ENCODE measurements around the gene ALPI. TPM values are rescaled to one million over a fixed set of nuclear protein-coding genes. Genes with fewer than 3 reads are reported as not detected.

Gene ALPI
- total RNA-seq, 1 experiment from 2014 or later = not detected

DNA sequence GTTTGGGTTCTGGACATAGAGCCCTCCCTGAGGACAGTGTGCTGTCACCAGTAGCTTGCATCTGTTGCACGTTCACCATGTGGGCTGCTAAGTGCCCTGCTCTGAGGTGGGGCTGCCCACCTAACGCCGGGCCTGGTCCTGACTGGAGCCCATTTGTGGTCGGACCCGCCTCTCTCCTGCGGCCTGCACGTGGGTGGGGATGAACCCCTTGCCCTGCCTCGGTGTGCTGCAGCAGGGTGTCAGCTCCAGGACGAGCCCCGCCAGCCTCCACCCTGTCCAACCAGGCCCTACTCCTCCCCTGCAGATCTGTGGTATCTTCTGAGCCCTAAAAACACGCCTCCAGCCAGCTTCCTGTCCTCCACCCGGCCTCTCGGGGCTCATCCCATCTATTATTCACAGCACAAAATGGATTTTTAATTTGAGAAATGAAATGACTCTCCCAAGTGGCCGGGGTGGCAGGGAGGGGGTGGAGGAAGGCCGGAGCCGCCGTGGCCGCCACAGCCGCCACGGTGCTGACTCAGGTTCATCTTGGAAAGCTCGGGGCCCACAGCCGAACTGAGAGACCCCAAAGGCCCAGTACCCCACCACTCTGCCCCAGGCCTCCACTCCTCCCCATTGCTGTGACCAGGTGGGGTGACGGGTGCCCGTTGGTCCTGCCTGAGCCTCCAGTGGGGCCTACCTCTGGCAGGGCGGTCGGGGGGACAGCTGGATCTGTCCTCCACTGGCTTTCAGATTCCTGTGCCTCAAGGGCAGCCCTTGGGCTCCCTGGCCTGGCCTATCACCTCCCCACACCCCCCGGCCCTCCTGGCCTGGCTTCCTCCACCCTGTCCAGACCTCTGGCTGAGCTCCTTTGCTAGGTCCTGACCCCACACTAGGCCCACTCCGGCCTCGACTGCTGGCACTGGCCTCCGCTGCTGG lies 34.5 kb downstream of the ALPI start:
- POLR2A ChIA-PET = no interaction called here
- no peaks in the 10 kb centered on the region for H3K36me3 ChIP-seq (ENCODE audit: control insufficient read depth in 1 of 2, insufficient read depth in 2 of 2, low read length in 2 of 2)
- no peak overlapping the region for H3K27ac ChIP-seq (ENCODE audit: low read depth, low read length)
- intact Hi-C loops (cut with micrococcal nuclease) = no loop called here
- no TSS peak for BruUV-seq (replicated peaks)
- ATAC-seq (no peak), DNase-seq (ENCODE audit: low read depth, low spot score) (no peak)
- H3K79me2 ChIP-seq (ENCODE audit: insufficient read depth, low read length) = no peaks in the 10 kb centered on the region
- no peak overlapping the region for H3K4me3 ChIP-seq (replicated peaks in 1 of 2; ENCODE audit: low read depth in 1 of 2, low read length in 2 of 2)
- H3K4me2 ChIP-seq (ENCODE audit: low read length) = no peak overlapping the region
- no peaks in the 10 kb centered on the region for H3K27me3 ChIP-seq (ENCODE audit: insufficient read depth, low read length)
- H3K9ac ChIP-seq (ENCODE audit: low read length) = no peak overlapping the region
- RAD21 ChIA-PET (ENCODE audit: low non-redundant PET in 1 of 2, low total read pairs in 2 of 2, uncharacterized antibody in 2 of 2, unreplicated experiment in 2 of 2) = no interaction called here
- CTCF ChIA-PET = interaction anchor here (0.6 kb wide), 1 partner anchor 11 kb away, joined by 3 read pairs; no protein-coding TSS in a partner anchor
- H4K20me1 ChIP-seq (ENCODE audit: insufficient read depth) = no peaks in the 10 kb centered on the region
- no peaks in the 10 kb centered on the region for H3K9me2 ChIP-seq (ENCODE audit: insufficient read depth)
- H2AFZ ChIP-seq (ENCODE audit: low read depth, low read length, poor library complexity, severe bottlenecking) = no peak overlapping the region
- TF ChIP-seq SRF (IDR thresholded peaks at IDR 0.05; ENCODE audit: low read depth) (no peak), EZH2 (IDR thresholded peaks at IDR 0.05) (no peak)
- TF ChIP-seq, protein P1, sequence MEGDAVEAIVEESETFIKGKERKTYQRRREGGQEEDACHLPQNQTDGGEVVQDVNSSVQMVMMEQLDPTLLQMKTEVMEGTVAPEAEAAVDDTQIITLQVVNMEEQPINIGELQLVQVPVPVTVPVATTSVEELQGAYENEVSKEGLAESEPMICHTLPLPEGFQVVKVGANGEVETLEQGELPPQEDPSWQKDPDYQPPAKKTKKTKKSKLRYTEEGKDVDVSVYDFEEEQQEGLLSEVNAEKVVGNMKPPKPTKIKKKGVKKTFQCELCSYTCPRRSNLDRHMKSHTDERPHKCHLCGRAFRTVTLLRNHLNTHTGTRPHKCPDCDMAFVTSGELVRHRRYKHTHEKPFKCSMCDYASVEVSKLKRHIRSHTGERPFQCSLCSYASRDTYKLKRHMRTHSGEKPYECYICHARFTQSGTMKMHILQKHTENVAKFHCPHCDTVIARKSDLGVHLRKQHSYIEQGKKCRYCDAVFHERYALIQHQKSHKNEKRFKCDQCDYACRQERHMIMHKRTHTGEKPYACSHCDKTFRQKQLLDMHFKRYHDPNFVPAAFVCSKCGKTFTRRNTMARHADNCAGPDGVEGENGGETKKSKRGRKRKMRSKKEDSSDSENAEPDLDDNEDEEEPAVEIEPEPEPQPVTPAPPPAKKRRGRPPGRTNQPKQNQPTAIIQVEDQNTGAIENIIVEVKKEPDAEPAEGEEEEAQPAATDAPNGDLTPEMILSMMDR (IDR thresholded peaks at IDR 0.05 in 2 of 3, conservative IDR thresholded peaks at IDR 0.05 in 1 of 3; ENCODE audit: borderline replicate concordance in 1 of 3, insufficient read depth in 1 of 3, low read depth in 2 of 3, low read length in 2 of 3) = no peak
- H3K9me3 ChIP-seq (ENCODE audit: control insufficient read depth in 1 of 2, insufficient read depth in 1 of 2, low read depth in 1 of 2, low read length in 2 of 2) = no peaks in the 10 kb centered on the region
- H3K4me1 ChIP-seq (ENCODE audit: control insufficient read depth in 1 of 2, insufficient read depth in 2 of 2, low read length in 2 of 2) = 0 out of 4 replicates have a peak, but pooled peaks cover 0 to 4% of the 10 kb centered on the region in 2 experiments

DNA sequence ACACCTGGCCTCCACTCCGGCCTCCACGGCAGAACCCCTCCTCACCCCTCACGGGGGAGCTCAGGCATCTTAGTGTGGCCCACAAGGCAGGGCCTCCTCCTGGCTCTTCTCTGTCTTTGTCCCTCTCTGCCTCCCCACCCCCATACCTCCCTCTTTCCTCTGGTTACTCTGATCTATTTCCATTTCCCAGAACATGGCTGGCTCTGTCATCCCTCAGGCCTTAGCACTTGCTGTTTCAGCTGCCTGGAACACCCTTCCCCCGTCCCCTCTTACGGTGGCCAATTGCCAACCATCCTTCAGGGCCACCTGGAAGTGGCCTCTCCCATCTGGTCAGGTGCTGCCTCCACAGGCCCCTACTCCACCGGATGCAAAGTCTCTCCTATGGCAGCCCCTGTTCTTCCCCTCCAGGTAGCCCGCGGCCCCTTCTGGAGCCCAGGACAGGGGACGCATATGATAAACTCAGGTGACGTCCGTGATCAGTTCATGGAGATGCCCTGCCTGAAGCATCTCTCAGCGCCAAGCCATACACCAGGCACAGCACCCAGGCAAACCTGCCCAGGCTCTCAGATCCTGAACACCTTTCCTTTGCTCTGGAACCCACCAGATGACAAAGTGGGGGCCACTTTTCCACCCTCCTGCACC lies 35.3 kb downstream of the ALPI start:
- no peak overlapping the region for H3K4me3 ChIP-seq (replicated peaks in 1 of 2; ENCODE audit: low read depth in 1 of 2, low read length in 2 of 2)
- H3K4me1 ChIP-seq (ENCODE audit: control insufficient read depth in 1 of 2, insufficient read depth in 2 of 2, low read length in 2 of 2) = 0 out of 4 replicates have a peak, but pooled peaks cover 0 to 4% of the 10 kb centered on the region in 2 experiments
- H3K9ac ChIP-seq (ENCODE audit: low read length) = no peak overlapping the region
- POLR2A ChIA-PET = no interaction called here
- no peaks in the 10 kb centered on the region for H3K9me3 ChIP-seq (ENCODE audit: control insufficient read depth in 1 of 2, insufficient read depth in 1 of 2, low read depth in 1 of 2, low read length in 2 of 2)
- H3K27me3 ChIP-seq (ENCODE audit: insufficient read depth, low read length) = no peaks in the 10 kb centered on the region
- no peak overlapping the region for H3K27ac ChIP-seq (ENCODE audit: low read depth, low read length)
- intact Hi-C loops (cut with micrococcal nuclease) = no loop called here
- DNase-seq (ENCODE audit: low read depth, low spot score) (no peak), ATAC-seq (no peak)
- no peaks in the 10 kb centered on the region for H4K20me1 ChIP-seq (ENCODE audit: insufficient read depth)
- BruUV-seq (replicated peaks) = no TSS peak
- no peaks in the 10 kb centered on the region for H3K36me3 ChIP-seq (ENCODE audit: control insufficient read depth in 1 of 2, insufficient read depth in 2 of 2, low read length in 2 of 2)
- no peaks in the 10 kb centered on the region for H3K79me2 ChIP-seq (ENCODE audit: insufficient read depth, low read length)
- no peaks in the 10 kb centered on the region for H3K9me2 ChIP-seq (ENCODE audit: insufficient read depth)
- no peak overlapping the region for H3K4me2 ChIP-seq (ENCODE audit: low read length)
- CTCF ChIA-PET = no interaction called here
- RAD21 ChIA-PET (ENCODE audit: low non-redundant PET in 1 of 2, low total read pairs in 2 of 2, uncharacterized antibody in 2 of 2, unreplicated experiment in 2 of 2) = no interaction called here
- no peak overlapping the region for H2AFZ ChIP-seq (ENCODE audit: low read depth, low read length, poor library complexity, severe bottlenecking)
- TF ChIP-seq RAD21 (IDR thresholded peaks at IDR 0.05; ENCODE audit: low read depth) (no peak), ZFX (IDR thresholded peaks at IDR 0.05) (no peak), SRF (IDR thresholded peaks at IDR 0.05; ENCODE audit: low read depth) (no peak), YY1 (IDR thresholded peaks at IDR 0.05; ENCODE audit: extremely low read depth, insufficient replicate concordance, low read depth, low read length) (no peak), POLR2A (IDR thresholded peaks at IDR 0.05; ENCODE audit: borderline replicate concordance, extremely low read depth, insufficient read depth, insufficient read length) (no peak)
- TF ChIP-seq, protein P2, sequence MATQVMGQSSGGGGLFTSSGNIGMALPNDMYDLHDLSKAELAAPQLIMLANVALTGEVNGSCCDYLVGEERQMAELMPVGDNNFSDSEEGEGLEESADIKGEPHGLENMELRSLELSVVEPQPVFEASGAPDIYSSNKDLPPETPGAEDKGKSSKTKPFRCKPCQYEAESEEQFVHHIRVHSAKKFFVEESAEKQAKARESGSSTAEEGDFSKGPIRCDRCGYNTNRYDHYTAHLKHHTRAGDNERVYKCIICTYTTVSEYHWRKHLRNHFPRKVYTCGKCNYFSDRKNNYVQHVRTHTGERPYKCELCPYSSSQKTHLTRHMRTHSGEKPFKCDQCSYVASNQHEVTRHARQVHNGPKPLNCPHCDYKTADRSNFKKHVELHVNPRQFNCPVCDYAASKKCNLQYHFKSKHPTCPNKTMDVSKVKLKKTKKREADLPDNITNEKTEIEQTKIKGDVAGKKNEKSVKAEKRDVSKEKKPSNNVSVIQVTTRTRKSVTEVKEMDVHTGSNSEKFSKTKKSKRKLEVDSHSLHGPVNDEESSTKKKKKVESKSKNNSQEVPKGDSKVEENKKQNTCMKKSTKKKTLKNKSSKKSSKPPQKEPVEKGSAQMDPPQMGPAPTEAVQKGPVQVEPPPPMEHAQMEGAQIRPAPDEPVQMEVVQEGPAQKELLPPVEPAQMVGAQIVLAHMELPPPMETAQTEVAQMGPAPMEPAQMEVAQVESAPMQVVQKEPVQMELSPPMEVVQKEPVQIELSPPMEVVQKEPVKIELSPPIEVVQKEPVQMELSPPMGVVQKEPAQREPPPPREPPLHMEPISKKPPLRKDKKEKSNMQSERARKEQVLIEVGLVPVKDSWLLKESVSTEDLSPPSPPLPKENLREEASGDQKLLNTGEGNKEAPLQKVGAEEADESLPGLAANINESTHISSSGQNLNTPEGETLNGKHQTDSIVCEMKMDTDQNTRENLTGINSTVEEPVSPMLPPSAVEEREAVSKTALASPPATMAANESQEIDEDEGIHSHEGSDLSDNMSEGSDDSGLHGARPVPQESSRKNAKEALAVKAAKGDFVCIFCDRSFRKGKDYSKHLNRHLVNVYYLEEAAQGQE (IDR thresholded peaks at IDR 0.05; ENCODE audit: low read depth) = no peak
- TF ChIP-seq, protein P3, sequence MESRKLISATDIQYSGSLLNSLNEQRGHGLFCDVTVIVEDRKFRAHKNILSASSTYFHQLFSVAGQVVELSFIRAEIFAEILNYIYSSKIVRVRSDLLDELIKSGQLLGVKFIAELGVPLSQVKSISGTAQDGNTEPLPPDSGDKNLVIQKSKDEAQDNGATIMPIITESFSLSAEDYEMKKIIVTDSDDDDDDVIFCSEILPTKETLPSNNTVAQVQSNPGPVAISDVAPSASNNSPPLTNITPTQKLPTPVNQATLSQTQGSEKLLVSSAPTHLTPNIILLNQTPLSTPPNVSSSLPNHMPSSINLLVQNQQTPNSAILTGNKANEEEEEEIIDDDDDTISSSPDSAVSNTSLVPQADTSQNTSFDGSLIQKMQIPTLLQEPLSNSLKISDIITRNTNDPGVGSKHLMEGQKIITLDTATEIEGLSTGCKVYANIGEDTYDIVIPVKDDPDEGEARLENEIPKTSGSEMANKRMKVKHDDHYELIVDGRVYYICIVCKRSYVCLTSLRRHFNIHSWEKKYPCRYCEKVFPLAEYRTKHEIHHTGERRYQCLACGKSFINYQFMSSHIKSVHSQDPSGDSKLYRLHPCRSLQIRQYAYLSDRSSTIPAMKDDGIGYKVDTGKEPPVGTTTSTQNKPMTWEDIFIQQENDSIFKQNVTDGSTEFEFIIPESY (IDR thresholded peaks at IDR 0.05; ENCODE audit: extremely low read depth, insufficient replicate concordance, low read length) = no peak

Measured in HCT116 (cell line).